H1 (cell line): ENCODE results near the gene EIPR1. TPM values are rescaled to one million over a fixed set of nuclear protein-coding genes. Genes with fewer than 3 reads are reported as not detected.

Source experiments
- ATF2 ChIP-seq: IDR thresholded peaks from 2 replicates; pipeline ENCODE4 v1.6.1; 2012; ENCODE audit warnings: low read length, inconsistent platforms
- GABPA ChIP-seq: IDR thresholded peaks from 2 replicates; pipeline ENCODE4 v1.6.1; 2011; ENCODE audit warnings: mild to moderate bottlenecking, low read length, moderate library complexity, borderline replicate concordance; ENCODE audit not compliant: insufficient read depth
- HDAC2 ChIP-seq, 2 experiments: fragments of 300-600 bp in 1 of 2; sonication (generic) in 1 of 2; IDR thresholded peaks; 2 replicates each; pipeline ENCODE4 v1.6.1; 2011 to 2012; ENCODE audit warnings: low read depth in 2 of 2, low read length in 2 of 2, mild to moderate bottlenecking in 2 of 2, moderate library complexity in 2 of 2, borderline replicate concordance in 1 of 2, inconsistent platforms in 1 of 2
- HDAC6 ChIP-seq: IDR thresholded peaks from one replicate; pipeline ENCODE4 v1.7.1; 2012; ENCODE audit warnings: low read depth, mild to moderate bottlenecking, inconsistent platforms, low read length, moderate library complexity
- POLR2A ChIP-seq, 2 experiments: IDR thresholded peaks; 1 replicate in 1 of 2; 2 replicates in 1 of 2; pipeline ENCODE4 v1.6.1; 2011; ENCODE audit warnings: low read depth in 2 of 2, low read length in 2 of 2, mild to moderate bottlenecking in 2 of 2; ENCODE audit errors: control extremely low read depth in 1 of 2
- RBBP5 ChIP-seq: IDR thresholded peaks from 2 replicates; pipeline ENCODE4 v1.7.1; 2012; ENCODE audit warnings: low read depth, mild to moderate bottlenecking, inconsistent platforms, low read length, moderate library complexity, borderline replicate concordance
- SP4 ChIP-seq: IDR thresholded peaks from 2 replicates; pipeline ENCODE4 v1.6.1; 2012; ENCODE audit warnings: low read length, inconsistent platforms
- polyA plus RNA-seq, 7 experiments: library from polyadenylated mRNA; depleted of rRNA in 3 of 7; stranded (reverse) in 5 of 7; unstranded in 2 of 7; fragments of >200 nt in 5 of 7; fragments of 200-250 nt in 2 of 7; gene quantifications; 1 replicate in 5 of 7; 2 replicates in 1 of 7; 4 replicates in 1 of 7; pipeline versions ENCODE4 v1.2.1 to v1.2.3, GENCODE V29; 2011 to 2013; ENCODE audit warnings: missing spikeins in 2 of 7, mixed read lengths in 2 of 7
- total RNA-seq: library from RNA; stranded (reverse); fragmentation: NEBNext Ultra II Directional; extraction: Animal tissue kit (Norgen Biotek cat#: 25700); gene quantifications from 2 replicates; pipeline ENCODE4 v1.2.1, GENCODE V29; 2021

The EIPR1 gene
- total and polyA plus RNA-seq, 2 of the 8 experiments (the other 6 are each of a cell fraction or from before 2014, with no cell fraction given): 26.3 to 56.4 TPM

DNA sequence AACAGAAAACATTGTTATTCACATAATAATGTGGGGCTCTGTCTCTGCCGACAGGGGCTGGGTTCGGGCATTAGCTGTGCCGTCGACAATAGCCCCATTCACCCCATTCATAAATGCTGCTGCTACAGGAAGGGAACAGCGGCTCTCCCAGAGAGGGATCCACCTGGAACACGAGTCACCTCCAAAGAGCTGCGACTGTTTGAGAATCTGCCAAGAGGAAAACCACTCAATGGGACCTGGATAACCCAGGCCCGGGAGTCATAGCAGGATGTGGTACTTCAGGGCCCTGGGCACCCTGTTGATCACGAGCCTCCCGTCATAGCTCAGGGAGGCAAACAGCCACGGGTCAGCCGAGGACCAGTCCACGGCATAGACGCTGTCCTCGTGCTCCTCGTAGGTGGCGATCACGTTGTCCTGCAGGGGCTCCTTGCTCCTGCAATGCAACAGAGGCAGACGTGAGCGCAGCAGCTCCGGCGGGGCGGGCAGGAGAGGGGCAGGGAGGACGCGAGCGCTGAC lies 188.5 kb downstream of the EIPR1 start (continued):
- TF ChIP-seq ATF2: no peak
- no peak for TF ChIP-seq POLR2A (IDR thresholded peaks at IDR 0.05; ENCODE audit: control extremely low read depth in 1 of 2, low read depth in 2 of 2, low read length in 2 of 2)
- no peak for TF ChIP-seq HDAC6
- no peak for TF ChIP-seq HDAC2 (IDR thresholded peaks at IDR 0.05; ENCODE audit: borderline replicate concordance in 1 of 2, low read depth in 2 of 2, low read length in 2 of 2)
- no peak for TF ChIP-seq SP4
- TF ChIP-seq GABPA: no peak
- no peak for TF ChIP-seq RBBP5
